Measurements from ENCODE around the gene MT1E. TPM values are rescaled to one million over a fixed set of nuclear protein-coding genes. Genes with fewer than 3 reads are reported as not detected.
A peak's percentile ranks its signal among the peaks of the same experiment; 100 is the strongest.

Gene MT1E
- total and polyA plus RNA-seq, 2 of the 13 experiments (the other 11 are each of a cell fraction or from before 2014, with no cell fraction given), result 110 to 1,072 TPM

DNA sequence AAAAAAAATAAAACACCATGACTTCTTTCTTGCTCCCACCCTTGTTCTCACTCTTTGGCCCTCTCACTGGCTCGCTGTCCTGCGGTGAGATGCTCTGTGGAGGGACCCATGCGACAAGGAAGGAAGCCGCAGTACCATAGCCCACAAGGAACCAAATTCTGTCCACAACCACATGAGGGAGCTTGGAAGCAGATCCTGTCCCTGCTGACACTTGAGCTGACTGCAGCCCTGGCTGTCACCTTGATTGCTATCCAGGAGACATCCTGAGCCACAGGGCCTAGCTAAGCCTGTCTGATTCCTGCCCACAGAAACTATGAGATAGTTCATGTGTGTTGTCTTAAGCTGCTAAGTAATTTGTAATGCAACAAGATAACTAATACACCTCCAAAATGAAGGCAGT is 22.0 kb upstream of the MT1E start (continued):
- TF ChIP-seq LRRFIP1 (CRISPR knock-in tag; conservative IDR thresholded peaks at IDR 0.05) (no peak), MBNL3 (CRISPR knock-in tag; conservative IDR thresholded peaks at IDR 0.05) (no peak), ZNF296 (CRISPR knock-in tag; conservative IDR thresholded peaks at IDR 0.05) (no peak), FOXA3 (CRISPR knock-in tag; IDR thresholded peaks at IDR 0.05) (peak; percentile 51), MIER2 (CRISPR knock-in tag; IDR thresholded peaks at IDR 0.05) (no peak), CREB3 (CRISPR knock-in tag; IDR thresholded peaks at IDR 0.05) (no peak), FOXO1 (CRISPR knock-in tag; IDR thresholded peaks at IDR 0.05) (no peak), RAD51 (IDR thresholded peaks at IDR 0.05; ENCODE audit: borderline replicate concordance) (no peak), ZNF441 (CRISPR knock-in tag; IDR thresholded peaks at IDR 0.05; ENCODE audit: borderline replicate concordance) (no peak), MTA1 (CRISPR knock-in tag; IDR thresholded peaks at IDR 0.05; ENCODE audit: borderline replicate concordance) (no peak), HNF1B (CRISPR knock-in tag; IDR thresholded peaks at IDR 0.05) (no peak), ZNF256 (CRISPR knock-in tag; conservative IDR thresholded peaks at IDR 0.05) (no peak), ZNF12 (CRISPR knock-in tag; IDR thresholded peaks at IDR 0.05) (peak; percentile 77; the same call in 1 of the 2 replicates), GRHL1 (CRISPR knock-in tag; conservative IDR thresholded peaks at IDR 0.05) (no peak), ZFP36L1 (CRISPR knock-in tag; IDR thresholded peaks at IDR 0.05) (no peak), ZNF7 (CRISPR knock-in tag; IDR thresholded peaks at IDR 0.05) (peak; percentile 95), SCMH1 (CRISPR knock-in tag; IDR thresholded peaks at IDR 0.05; ENCODE audit: borderline replicate concordance) (no peak), ZNF605 (CRISPR knock-in tag; IDR thresholded peaks at IDR 0.05) (no peak)
- TF ChIP-seq, protein P1, sequence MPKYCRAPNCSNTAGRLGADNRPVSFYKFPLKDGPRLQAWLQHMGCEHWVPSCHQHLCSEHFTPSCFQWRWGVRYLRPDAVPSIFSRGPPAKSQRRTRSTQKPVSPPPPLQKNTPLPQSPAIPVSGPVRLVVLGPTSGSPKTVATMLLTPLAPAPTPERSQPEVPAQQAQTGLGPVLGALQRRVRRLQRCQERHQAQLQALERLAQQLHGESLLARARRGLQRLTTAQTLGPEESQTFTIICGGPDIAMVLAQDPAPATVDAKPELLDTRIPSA (CRISPR knock-in tag; IDR thresholded peaks at IDR 0.05; ENCODE audit: borderline replicate concordance), result no peak
- TF ChIP-seq, protein P2, sequence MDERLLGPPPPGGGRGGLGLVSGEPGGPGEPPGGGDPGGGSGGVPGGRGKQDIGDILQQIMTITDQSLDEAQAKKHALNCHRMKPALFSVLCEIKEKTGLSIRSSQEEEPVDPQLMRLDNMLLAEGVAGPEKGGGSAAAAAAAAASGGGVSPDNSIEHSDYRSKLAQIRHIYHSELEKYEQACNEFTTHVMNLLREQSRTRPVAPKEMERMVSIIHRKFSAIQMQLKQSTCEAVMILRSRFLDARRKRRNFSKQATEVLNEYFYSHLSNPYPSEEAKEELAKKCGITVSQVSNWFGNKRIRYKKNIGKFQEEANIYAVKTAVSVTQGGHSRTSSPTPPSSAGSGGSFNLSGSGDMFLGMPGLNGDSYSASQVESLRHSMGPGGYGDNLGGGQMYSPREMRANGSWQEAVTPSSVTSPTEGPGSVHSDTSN (CRISPR knock-in tag; IDR thresholded peaks at IDR 0.05), result peak; percentile 68
- TF ChIP-seq, protein P3, sequence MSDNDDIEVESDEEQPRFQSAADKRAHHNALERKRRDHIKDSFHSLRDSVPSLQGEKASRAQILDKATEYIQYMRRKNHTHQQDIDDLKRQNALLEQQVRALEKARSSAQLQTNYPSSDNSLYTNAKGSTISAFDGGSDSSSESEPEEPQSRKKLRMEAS (IDR thresholded peaks at IDR 0.05), result no peak

Data from HepG2 (cell line).